ENCODE measurements around the gene DNAJC15.
"Not testable (repeated sequence)": the region's sequence is repeated elsewhere in the genome, so short reads cannot be mapped to it uniquely, and the experiment has no call there.

Gene DNAJC15

DNA sequence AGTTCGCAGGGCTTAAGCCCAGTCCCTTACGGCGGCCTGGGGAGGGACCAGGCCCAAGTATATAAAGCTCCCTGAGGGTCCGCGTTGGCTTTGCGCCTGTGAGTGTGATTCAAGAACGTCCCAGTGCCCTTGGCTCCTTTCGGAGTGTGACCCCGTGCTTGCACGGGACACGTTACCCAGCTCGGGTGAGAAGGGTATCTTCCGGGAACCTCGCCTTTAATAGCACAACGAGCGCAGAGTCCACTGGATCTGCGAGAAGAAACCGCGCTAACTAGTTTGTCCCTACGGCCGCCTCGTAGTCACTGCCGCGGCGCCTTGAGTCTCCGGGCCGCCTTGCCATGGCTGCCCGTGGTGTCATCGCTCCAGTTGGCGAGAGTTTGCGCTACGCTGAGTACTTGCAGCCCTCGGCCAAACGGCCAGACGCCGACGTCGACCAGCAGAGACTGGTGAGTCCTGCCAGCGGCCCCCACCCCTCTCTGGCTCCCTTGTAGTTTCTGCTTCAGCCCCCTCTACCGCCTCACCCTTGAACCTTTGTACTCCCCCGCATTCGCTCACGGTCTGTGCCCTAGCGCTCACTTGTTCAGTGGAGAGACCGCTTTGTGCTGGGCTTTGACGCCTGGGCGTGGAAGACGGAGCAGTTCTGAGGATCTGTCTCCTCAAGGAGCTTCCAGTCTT lies at the start of gene DNAJC15:
DNAJC15 (plus strand) TSS at position 298 of the 675 bp plus-strand sequence; CDS start at position 339, 41 bp downstream.
- peak; percentile 79 to 90 for DNase-seq

GRCh38 chr13:42976066-42976465 lies 47.3 kb upstream of the DNAJC15 start:
- DNase-seq, result no peak

DNA sequence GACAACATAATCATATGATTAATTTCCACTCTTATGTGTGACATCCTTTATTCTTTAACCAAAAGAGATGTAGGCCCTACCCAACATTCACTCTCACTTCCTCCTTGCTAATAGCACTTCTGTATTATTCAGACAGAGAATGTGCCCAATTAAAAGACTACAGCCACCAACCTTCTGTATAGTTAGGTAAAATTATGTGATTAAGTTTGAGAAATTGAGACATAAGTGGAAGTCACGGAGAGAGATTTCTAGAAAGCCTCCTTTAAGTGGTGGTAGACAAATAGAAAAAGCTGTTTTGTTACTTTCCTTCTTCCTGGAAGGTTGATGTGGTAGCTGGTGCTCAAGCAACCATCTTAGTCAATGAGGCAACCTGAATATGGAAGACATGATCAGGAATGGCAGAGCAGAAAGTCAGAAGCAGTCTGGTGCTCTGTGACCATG lies 46.1 kb upstream of the DNAJC15 start:
- DNase-seq, result no peak

DNA sequence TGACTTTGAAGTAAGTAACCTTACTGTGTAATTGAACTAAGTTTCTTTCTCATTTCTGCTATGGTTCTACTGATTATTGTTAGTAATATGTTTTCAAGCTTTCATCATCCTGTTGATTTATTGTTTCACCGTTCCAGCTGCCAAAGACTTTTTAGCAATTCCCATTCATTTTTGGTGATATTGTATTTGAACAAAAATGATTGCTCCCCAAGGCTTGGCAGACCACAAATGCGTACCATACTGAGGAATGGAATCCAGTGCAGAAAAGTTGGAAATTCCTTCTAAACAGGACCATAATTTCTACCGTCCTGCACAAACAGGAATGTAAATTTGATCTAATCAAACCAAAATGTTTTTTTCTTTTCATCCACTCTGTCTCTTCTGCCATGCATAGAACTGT lies 42.1 kb upstream of the DNAJC15 start:
- no peak for DNase-seq

- no peak for DNase-seq
Observed at GRCh38 chr13:42981853-42982252, 41.5 kb upstream of the DNAJC15 start.

- DNase-seq, result no peak
Observed at GRCh38 chr13:42984026-42984425, 39.4 kb upstream of the DNAJC15 start.

- DNase-seq, result no peak
Observed at GRCh38 chr13:42984691-42985090, 38.7 kb upstream of the DNAJC15 start.

DNA sequence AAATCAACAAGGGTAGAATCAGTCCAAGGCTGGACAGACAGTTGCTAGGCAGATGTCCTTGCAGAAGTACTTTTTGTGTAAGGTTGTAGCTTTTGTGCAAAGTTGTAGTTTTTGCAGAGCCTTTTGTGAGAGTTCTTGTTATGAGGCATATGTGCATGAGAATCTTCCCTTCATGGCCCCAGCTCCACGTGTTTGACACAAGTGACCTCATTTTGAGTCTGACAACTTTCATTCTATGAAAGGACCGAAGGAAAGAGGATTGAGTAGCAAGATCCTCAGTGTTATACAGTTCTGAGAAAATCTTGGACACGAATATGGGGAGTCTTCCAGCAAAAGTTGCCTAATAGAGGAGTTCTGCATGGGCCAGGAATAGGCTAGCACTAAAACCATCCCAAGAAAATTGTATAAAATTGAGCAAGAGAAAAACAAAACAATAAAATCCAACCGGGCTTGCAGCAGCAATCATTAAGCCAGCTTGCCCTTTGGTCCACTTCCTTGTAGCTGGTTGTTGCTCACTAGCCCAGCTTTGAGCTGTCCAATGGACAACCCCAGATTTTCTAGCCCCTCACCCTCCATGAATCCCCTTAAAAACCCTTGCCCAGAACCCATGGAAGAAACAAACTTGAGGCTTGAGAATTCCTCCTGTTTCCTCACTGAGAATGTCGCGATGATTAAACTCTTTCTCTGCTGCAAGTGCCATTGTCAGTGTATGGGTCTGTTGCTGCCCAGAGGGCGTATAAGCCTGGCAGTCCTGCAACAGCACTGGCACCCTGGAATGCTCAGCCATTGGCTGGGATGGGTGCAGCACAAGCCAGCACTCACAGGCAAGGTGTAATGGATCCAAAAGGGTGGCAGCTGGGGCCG lies 37.8 kb upstream of the DNAJC15 start:
- DNase-seq, result no peak

DNA sequence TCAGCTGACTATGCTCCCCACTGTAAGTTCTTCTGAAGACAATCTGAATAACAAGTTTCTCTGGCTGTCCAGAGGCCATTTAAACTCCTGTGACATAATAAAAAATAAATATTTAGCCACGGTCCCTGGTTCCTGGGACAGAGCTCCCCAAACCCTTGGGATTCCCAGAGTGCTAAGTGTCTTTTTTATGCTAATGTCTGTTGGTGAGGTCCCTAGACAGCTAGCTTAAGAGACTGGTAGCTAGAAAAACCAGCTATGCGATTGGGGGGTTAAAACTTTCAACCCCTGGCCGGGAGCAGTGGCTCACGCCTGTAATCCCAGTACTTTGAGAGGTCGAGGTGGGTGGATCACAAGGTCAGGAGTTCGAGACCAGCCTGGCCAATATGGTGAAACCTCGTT lies 37.2 kb upstream of the DNAJC15 start:
- no peak for DNase-seq

GRCh38 chr13:42990291-42991232 lies 32.8 kb upstream of the DNAJC15 start:
- peak in 1 of 2 donors; percentile 50 for DNase-seq

DNA sequence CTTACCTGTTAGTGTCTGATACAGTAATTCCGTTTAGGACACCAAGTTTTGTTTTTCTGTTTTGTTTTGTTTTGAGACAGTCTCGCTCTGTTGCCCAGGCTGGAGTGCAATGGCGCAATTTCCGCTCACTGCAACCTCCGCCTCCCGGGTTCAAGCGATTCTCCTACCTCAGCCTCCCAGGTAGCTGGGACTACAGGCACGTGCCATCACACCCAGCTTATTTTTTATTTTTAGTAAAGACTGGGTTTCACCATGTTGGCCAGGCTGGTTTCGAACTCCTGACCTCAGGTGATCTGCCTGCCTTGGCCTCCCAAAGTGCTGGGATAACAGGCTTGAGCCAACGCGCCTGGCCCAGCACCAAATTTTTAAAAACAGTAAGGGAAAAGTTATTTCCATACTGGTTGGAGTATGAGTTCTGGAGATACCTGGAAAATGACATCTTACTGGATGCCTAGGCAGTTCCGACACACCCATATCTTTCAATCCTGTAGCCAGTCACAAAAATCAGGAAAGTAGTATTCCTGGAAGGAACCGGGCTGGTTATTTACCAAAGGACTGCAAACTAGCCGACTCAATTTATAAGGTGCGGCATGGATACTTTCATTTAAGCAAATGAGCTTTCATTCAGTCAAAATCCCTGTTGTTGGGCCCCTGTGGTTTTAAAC lies 32.0 kb upstream of the DNAJC15 start:
- not testable (repeated sequence) for DNase-seq

DNA sequence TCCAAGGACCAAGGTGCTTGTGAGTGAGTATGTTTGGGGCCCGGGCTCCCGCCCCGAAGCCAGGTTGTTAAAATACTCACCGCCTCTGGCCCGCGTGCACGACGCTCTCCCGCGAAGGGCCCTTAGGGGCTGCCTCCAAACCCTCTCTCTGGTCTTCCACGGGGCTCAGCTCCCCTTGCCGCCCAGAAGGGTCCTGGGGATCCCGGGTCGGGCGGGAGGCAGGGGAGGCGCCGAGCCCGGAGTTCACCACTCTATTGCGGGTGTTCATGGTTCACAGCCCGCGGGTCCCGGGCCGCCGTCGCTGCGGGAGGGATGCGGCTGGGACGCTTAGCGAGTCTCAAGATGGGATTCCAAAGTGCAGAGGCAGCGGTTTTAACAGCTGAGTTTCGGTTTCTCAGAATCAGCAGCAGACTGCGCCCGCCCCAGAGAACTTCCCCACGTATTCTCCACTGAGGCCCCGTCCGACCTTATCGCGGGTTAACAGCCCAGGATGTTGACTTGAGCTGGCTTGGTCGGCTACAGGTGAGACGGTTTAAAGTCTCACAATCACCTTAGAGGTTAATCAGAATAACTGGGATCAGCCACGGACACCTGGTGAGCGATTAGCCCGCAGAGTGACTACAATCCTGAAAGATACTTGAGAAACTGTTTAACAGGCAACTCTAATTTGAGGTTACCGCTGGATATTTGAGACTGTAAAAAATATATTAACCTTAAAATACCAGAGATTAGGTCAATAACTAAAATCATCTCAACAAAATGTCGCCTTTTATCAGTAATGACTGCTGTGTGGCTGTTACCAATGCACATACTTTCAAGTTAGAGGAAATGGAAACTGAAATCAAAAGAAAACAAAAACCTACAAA lies 31.3 kb upstream of the DNAJC15 start, which contains the start of gene EPSTI1:
EPSTI1 (minus strand) TSS at position 344 of the 866 bp plus-strand sequence; CDS start at position 268, 76 bp downstream.
- peak in 1 of 2 donors; percentile 23 for DNase-seq

- no peak for DNase-seq
Observed at GRCh38 chr13:42992764-42993122, 30.6 kb upstream of the DNAJC15 start.

GRCh38 chr13:42994878-42995277 lies 28.5 kb upstream of the DNAJC15 start:
- no peak for DNase-seq

DNA sequence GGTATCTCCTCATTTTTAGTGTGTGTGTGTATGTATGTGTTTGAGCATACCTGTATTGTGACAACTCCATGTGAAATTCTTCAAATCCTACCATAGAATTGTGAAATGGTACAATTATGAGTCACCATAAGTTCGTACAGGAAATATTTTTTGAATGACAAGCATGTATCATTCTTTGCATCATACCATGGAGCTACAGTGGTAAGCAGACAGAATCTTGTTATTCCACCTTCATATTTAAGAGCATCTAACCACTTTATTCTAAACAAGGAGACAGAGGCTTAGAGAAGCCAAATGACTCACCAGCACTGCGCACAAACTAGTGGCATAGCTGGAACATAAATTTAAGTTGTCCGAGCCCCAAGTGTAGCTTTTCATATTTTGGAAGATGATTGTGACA lies 26.8 kb upstream of the DNAJC15 start:
- DNase-seq, result no peak

DNA sequence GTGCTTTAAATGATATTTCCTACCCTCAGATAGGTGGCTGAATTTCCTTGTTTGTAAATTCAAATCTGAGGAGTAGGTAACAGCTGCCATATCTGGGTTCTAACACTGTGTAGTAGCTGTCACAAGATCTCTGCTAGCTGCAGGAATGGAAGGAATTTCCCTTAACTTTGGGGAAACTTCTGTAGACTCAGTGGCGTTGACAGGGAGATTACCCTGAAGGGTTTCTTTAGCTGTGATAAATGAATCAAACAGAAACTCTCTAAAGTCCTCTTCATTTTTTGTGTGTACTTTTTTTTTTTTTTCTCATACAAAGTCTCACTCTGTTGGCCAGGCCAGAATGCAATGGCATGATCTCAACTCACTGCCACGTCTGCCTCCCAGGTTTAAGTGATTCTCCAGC lies 26.0 kb upstream of the DNAJC15 start:
- no peak for DNase-seq

DNA sequence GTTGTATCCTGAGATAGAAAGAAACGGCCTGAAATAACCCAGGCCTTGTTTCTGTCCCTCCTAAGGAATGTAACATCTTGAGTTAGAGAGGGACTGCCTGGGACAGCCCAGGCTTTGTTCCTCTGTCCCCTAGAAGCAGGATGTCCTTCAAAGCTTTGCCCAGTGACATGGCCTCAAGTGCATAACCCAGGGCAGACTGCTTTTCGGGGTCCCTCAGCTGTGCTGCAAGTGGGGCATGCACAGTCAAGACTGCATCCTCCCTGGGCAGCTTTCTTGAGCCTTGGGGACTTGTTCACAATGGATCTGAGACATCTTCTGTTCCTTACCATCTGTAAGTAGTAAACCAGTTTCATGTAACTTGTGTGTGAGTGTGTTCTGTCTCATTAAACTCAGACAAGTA lies 23.9 kb upstream of the DNAJC15 start:
- no peak for DNase-seq

DNA sequence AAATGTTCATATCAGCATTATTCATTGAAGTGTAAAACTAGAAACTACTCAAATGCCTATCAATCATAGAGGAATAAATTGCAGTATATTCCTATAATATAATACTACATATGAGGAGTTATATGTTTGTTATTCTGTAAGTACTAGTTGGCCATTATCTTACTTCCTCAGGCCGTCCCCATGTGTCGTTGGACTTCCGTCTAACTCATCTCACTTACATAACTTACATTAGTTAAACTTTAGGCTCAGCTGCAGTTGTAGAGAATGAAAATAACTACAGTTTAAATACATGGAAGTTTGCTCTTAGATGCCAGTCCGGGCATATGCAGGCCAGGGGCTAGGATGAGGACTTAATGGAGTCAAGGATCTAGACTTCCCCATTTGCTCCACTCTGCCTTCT lies 22.7 kb upstream of the DNAJC15 start:
- DNase-seq, result no peak

DNA sequence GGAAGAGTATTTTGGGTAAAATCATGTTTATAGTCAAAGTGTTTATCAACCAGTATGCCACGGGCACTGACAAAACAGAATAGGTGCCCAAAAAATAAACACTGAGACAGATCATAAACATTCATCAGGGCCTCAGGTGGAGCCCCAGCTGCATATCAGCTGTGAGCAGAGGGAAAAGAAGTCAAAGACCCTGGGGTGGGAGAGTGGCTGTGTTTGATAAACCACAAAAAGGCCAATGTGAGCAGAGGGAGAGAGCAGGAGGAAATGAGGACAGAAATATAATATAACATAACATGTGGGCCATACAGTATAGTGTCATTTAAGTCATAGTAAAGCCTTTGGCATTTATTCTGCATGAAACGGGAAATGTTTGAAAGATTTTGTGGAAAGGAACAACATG lies 21.4 kb upstream of the DNAJC15 start:
- DNase-seq, result no peak

GRCh38 chr13:43003010-43003409 lies 20.4 kb upstream of the DNAJC15 start:
- DNase-seq, result no peak

DNA sequence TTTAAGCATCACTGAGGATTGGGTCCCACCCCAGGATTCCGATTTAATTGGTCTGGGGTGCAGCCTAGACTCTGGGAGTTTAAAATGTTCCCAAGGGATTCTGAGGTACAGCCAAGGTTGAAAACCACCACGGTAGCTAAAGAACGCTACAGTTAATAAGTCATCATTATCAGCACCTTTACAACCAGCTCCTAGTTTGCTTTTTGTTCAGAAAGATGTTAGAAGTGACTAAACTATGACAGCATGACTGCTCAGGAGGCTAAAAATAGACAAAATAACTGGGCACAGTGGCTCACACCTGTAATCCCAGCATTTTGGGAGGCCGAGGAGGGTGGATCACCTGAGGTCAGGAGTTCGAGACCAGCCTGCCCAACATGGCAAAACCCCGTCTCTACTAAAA lies 19.7 kb upstream of the DNAJC15 start:
- DNase-seq, result no peak
